ENCODE results near the gene USP2. TPM values are rescaled to one million over a fixed set of nuclear protein-coding genes. Genes with fewer than 3 reads are reported as not detected.
A peak's percentile ranks its signal among the peaks of the same experiment; 100 is the strongest.

USP2 gene
- total RNA-seq, 1 donor from 2014 or later, result 2.6 TPM

GRCh38 chr11:119365071-119365591 is 16.4 kb downstream of the USP2 start:
- Mint-ChIP-seq H3K27me3 (ENCODE audit: unreplicated experiment) (peaks cover 14% of the 10 kb centered on the region), H3K4me1 (ENCODE audit: low read depth, unreplicated experiment) (peaks cover 33% of the 10 kb centered on the region), H3K27ac (ENCODE audit: unreplicated experiment) (no peak overlapping the region), H3K4me3 (ENCODE audit: unreplicated experiment) (no peak overlapping the region), H3K36me3 (ENCODE audit: unreplicated experiment) (no peaks in the 10 kb centered on the region), H3K9me3 (ENCODE audit: unreplicated experiment) (peaks cover 7% of the 10 kb centered on the region)
- no peak for TF ChIP-seq CTCF (IDR thresholded peaks at IDR 0.05; ENCODE audit: partially characterized antibody, unreplicated experiment)
- DNase-seq, result no peak

- peaks cover 29% of the 10 kb centered on the region for H3K4me1 Mint-ChIP-seq (ENCODE audit: low read depth, unreplicated experiment)
- no peak overlapping the region for H3K27ac Mint-ChIP-seq (ENCODE audit: unreplicated experiment)
- TF ChIP-seq CTCF (IDR thresholded peaks at IDR 0.05; ENCODE audit: partially characterized antibody, unreplicated experiment), result no peak
- peak; percentile 70 for DNase-seq
- H3K9me3 Mint-ChIP-seq (ENCODE audit: unreplicated experiment), result peaks cover 7% of the 10 kb centered on the region
- no peaks in the 10 kb centered on the region for H3K36me3 Mint-ChIP-seq (ENCODE audit: unreplicated experiment)
- peaks cover 11% of the 10 kb centered on the region for H3K27me3 Mint-ChIP-seq (ENCODE audit: unreplicated experiment)
- H3K4me3 Mint-ChIP-seq (ENCODE audit: unreplicated experiment), result peak overlapping the region; percentile 86
Measured at GRCh38 chr11:119363851-119364590, 17.5 kb downstream of the USP2 start.

- TF ChIP-seq CTCF (IDR thresholded peaks at IDR 0.05; ENCODE audit: partially characterized antibody, unreplicated experiment), result no peak
- Mint-ChIP-seq H3K4me3 (ENCODE audit: unreplicated experiment) (peak overlapping the region; percentile 25), H3K27ac (ENCODE audit: unreplicated experiment) (no peak overlapping the region), H3K27me3 (ENCODE audit: unreplicated experiment) (peaks cover 10% of the 10 kb centered on the region), H3K9me3 (ENCODE audit: unreplicated experiment) (peaks cover 11% of the 10 kb centered on the region), H3K36me3 (ENCODE audit: unreplicated experiment) (peaks cover 5% of the 10 kb centered on the region), H3K4me1 (ENCODE audit: low read depth, unreplicated experiment) (peaks cover 27% of the 10 kb centered on the region)
- no peak for DNase-seq
Measured at GRCh38 chr11:119363081-119363850, 18.2 kb downstream of the USP2 start.

- Mint-ChIP-seq H3K9me3 (ENCODE audit: unreplicated experiment) (peaks cover 12% of the 10 kb centered on the region), H3K4me3 (ENCODE audit: unreplicated experiment) (peak overlapping the region; percentile 77), H3K27ac (ENCODE audit: unreplicated experiment) (no peak overlapping the region), H3K27me3 (ENCODE audit: unreplicated experiment) (peaks cover 10% of the 10 kb centered on the region), H3K4me1 (ENCODE audit: low read depth, unreplicated experiment) (peaks cover 23% of the 10 kb centered on the region), H3K36me3 (ENCODE audit: unreplicated experiment) (peaks cover 5% of the 10 kb centered on the region)
- DNase-seq, result no peak
- no peak for TF ChIP-seq CTCF (IDR thresholded peaks at IDR 0.05; ENCODE audit: partially characterized antibody, unreplicated experiment)
Measured at GRCh38 chr11:119362741-119363080, 18.8 kb downstream of the USP2 start.
